ENCODE data around the gene ANKRD11. TPM values are rescaled to one million over a fixed set of nuclear protein-coding genes. Genes with fewer than 3 reads are reported as not detected.
A peak's percentile ranks its signal among the peaks of the same experiment; 100 is the strongest.
"Not testable (repeated sequence)": the region's sequence is repeated elsewhere in the genome, so short reads cannot be mapped to it uniquely, and the experiment has no call there.

The ANKRD11 gene
- total RNA-seq, 1 experiment from 2014 or later, result 54.4 TPM

DNA sequence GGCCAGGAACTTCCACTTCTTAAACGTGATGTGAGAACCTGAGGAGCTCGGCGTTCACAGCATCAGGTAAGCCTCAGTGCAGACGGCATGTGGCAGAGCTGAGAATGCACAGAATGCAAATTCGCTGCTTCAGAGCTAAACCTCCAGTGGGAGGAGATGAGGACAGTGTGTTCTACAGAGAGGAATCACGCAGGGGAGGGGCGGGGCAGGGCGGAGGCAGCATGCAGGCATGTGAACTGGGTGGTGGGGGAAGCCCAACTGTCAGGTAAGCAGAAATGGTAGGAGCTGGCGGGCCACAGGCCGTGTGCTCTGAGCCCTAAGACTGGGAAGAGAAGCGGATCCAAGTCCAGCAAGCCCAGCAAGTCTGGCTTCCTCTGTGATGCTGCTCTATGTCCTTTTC is 178.2 kb downstream of the ANKRD11 start:
- Histone ChIP-seq H3K36me3 (replicated peaks; ENCODE audit: control insufficient read depth, insufficient read depth, low read length) (peaks cover 4% of the 10 kb centered on the region), H3K27me3 (ENCODE audit: control insufficient read depth, insufficient read depth, low read length) (no peaks in the 10 kb centered on the region), H3K4me3 (ENCODE audit: insufficient read depth, low read depth, low read length) (no peak overlapping the region)
- DNase-seq, result no peak

DNA sequence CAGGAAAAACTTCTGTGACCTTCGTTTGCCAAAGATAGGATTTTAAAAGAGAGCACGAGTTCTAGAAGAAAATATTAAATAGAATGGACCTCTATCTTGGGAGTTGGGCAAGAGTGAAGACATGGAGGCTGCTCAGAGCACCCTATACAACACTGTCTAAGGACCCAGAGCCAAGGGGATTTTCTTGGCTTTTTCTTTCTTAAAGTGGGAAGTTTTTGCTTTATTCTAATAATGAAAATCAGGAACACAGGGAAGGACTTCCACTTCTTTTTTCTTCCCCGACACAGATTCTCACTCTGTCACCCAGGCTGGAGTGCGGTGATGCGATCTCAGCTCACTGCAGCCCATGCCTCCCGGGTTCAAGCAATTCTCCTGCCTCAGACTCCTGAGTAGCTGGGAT is 178.7 kb downstream of the ANKRD11 start:
- no peak overlapping the region for H3K4me3 ChIP-seq (ENCODE audit: insufficient read depth, low read depth, low read length)

DNA sequence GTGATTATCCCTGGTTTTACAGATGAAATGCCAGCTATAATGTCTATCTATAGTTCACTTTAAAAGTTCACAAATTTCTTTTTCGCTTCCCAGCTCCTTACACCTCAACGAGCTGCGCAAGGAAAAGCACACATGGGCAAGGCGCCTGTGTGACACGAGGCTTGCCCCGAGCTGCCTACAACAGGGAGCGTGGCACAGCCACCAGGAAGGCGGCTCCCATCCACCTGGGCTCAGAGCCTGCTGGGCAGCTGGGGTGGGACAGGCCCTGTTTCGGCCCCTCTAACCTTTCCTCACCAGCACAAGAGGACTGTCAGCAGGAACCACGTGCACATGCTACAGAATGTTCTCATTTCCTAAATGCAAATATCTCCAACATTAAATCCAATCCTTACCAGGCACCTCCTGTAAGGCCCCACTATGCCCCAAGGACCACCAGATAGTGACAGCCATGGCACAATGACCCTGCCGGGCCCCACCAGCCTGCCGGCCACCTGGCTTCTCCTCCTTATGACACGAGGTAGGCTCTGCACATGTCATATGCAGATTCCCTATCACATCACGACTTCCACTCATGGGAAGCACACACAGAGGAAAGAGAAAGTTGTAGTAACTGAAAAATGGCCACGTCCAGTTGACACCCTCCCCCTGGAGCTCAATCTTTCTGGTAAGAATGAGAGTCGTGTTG is 180.8 kb downstream of the ANKRD11 start:
- Histone ChIP-seq H3K36me3 (replicated peaks; ENCODE audit: control insufficient read depth, insufficient read depth, low read length) (peaks cover 6% of the 10 kb centered on the region), H3K27me3 (ENCODE audit: control insufficient read depth, insufficient read depth, low read length) (no peaks in the 10 kb centered on the region), H3K4me3 (ENCODE audit: insufficient read depth, low read depth, low read length) (no peak overlapping the region)
- no peak for DNase-seq

More for the DNA sequence above, 178.7 kb downstream of the ANKRD11 start:
- Histone ChIP-seq H3K36me3 (replicated peaks; ENCODE audit: control insufficient read depth, insufficient read depth, low read length) (peaks cover 4% of the 10 kb centered on the region), H3K27me3 (ENCODE audit: control insufficient read depth, insufficient read depth, low read length) (no peaks in the 10 kb centered on the region)
- no peak for DNase-seq

DNA sequence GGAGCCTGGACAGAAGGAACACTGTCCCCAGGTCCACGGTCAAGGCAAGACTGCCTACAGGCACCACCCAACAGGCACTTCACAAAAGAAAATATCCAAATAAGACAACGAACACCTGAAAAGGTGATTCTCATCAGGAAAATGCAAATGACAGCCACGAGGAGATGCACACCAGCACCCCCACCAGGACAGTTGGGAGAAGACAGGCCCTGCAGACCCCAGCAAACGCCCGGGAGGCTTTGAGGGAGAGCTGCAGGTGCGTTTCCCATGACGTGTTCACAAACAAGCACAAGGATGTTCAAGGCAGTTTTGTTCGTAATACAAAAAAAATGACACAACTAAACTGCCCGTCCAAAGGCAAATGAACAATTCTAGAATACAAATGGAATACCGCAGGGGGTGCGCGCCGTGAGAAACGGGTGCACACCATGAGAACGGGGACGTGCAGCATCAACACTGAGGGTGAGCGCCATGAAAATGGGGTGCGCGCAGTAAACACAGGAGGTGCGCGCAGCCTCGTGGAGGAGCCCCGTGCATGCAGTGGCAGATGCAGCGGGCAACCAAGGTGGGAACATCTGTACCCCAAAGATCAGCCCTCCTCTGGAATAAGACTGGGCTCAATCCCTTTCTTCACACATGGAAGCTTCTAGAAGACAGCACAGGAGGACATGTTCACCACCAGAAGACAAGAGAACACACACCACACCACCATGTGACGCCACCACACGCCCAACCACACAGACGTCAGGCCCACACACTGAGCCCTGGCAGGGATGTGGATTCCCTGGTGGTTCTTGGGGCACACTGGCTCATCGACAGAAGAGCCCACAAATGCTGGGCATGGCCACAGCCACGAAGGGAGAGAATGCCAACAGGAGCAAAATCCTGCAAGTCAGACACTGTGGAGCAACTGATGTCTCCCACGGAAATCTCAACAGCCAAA is 181.7 kb downstream of the ANKRD11 start:
- no peaks in the 10 kb centered on the region for H3K27me3 ChIP-seq (ENCODE audit: control insufficient read depth, insufficient read depth, low read length)
- H3K4me3 ChIP-seq (ENCODE audit: insufficient read depth, low read depth, low read length), result no peak overlapping the region
- peaks cover 14% of the 10 kb centered on the region for H3K36me3 ChIP-seq (replicated peaks; ENCODE audit: control insufficient read depth, insufficient read depth, low read length)
- peak; percentile 95 for DNase-seq

GRCh38 chr16:89307421-89307805 is 182.9 kb downstream of the ANKRD11 start:
- no peak for DNase-seq
- no peaks in the 10 kb centered on the region for H3K27me3 ChIP-seq (ENCODE audit: control insufficient read depth, insufficient read depth, low read length)
- H3K36me3 ChIP-seq (replicated peaks; ENCODE audit: control insufficient read depth, insufficient read depth, low read length), result peaks cover 16% of the 10 kb centered on the region
- no peak overlapping the region for H3K4me3 ChIP-seq (ENCODE audit: insufficient read depth, low read depth, low read length)

GRCh38 chr16:89306457-89307420 is 183.6 kb downstream of the ANKRD11 start:
- DNase-seq; H3K27me3 ChIP-seq (ENCODE audit: control insufficient read depth, insufficient read depth, low read length); H3K4me3 ChIP-seq (ENCODE audit: insufficient read depth, low read depth, low read length): not testable (repeated sequence)
- peaks cover 14% of the 10 kb centered on the region for H3K36me3 ChIP-seq (replicated peaks; ENCODE audit: control insufficient read depth, insufficient read depth, low read length)

- Histone ChIP-seq H3K4me3 (ENCODE audit: insufficient read depth, low read depth, low read length) (no peak overlapping the region), H3K27me3 (ENCODE audit: control insufficient read depth, insufficient read depth, low read length) (no peaks in the 10 kb centered on the region), H3K36me3 (replicated peaks; ENCODE audit: control insufficient read depth, insufficient read depth, low read length) (peaks cover 14% of the 10 kb centered on the region)
- DNase-seq, result no peak
Measured at GRCh38 chr16:89304941-89305705, 185.2 kb downstream of the ANKRD11 start.

GRCh38 chr16:89304181-89304851 is 186.0 kb downstream of the ANKRD11 start:
- peaks cover 14% of the 10 kb centered on the region for H3K36me3 ChIP-seq (replicated peaks; ENCODE audit: control insufficient read depth, insufficient read depth, low read length)
- no peak overlapping the region for H3K4me3 ChIP-seq (ENCODE audit: insufficient read depth, low read depth, low read length)
- no peak for DNase-seq
- no peaks in the 10 kb centered on the region for H3K27me3 ChIP-seq (ENCODE audit: control insufficient read depth, insufficient read depth, low read length)

- H3K36me3 ChIP-seq (replicated peaks; ENCODE audit: control insufficient read depth, insufficient read depth, low read length), result peaks cover 14% of the 10 kb centered on the region
- DNase-seq, result no peak
- H3K27me3 ChIP-seq (ENCODE audit: control insufficient read depth, insufficient read depth, low read length), result no peaks in the 10 kb centered on the region
- H3K4me3 ChIP-seq (ENCODE audit: insufficient read depth, low read depth, low read length), result no peak overlapping the region
Measured at GRCh38 chr16:89303617-89304016, 186.7 kb downstream of the ANKRD11 start.

DNA sequence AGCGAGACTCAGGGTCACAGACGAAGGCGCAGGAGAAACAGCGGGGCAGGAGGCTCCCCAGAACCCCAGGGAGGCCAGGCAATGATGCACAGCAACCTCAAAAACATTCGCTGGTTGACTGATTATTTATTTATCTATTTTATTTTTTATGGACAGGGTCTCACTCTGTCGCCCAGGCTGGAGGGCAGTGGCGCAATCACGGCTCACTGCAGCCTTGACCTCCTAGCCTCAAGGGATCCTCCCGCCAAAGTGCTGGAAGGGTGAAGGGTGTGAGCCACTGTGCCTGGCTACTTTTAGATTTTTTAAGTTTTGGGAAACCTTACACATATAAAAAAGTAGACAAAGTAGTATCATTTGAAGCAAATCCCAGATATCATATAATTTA is 189.4 kb downstream of the ANKRD11 start:
- Histone ChIP-seq H3K4me3 (ENCODE audit: insufficient read depth, low read depth, low read length) (no peak overlapping the region), H3K27me3 (ENCODE audit: control insufficient read depth, insufficient read depth, low read length) (no peaks in the 10 kb centered on the region), H3K36me3 (replicated peaks; ENCODE audit: control insufficient read depth, insufficient read depth, low read length) (peaks cover 14% of the 10 kb centered on the region)
- no peak for DNase-seq

GRCh38 chr16:89300311-89300975 is 189.9 kb downstream of the ANKRD11 start:
- DNase-seq, result no peak
- H3K27me3 ChIP-seq (ENCODE audit: control insufficient read depth, insufficient read depth, low read length), result no peaks in the 10 kb centered on the region
- H3K4me3 ChIP-seq (ENCODE audit: insufficient read depth, low read depth, low read length), result no peak overlapping the region
- H3K36me3 ChIP-seq (replicated peaks; ENCODE audit: control insufficient read depth, insufficient read depth, low read length), result peaks cover 14% of the 10 kb centered on the region

GRCh38 chr16:89299357-89300111 is 190.8 kb downstream of the ANKRD11 start:
- not testable (repeated sequence) for H3K27me3 ChIP-seq (ENCODE audit: control insufficient read depth, insufficient read depth, low read length); DNase-seq

More at GRCh38 chr16:89299357-89300111, 190.8 kb downstream of the ANKRD11 start:
- peaks cover 11% of the 10 kb centered on the region for H3K36me3 ChIP-seq (replicated peaks; ENCODE audit: control insufficient read depth, insufficient read depth, low read length)
- not testable (repeated sequence) for H3K4me3 ChIP-seq (ENCODE audit: insufficient read depth, low read depth, low read length)

Measured in H7 (cell line).